Astrocyte (in vitro differentiated cells and primary cell): ENCODE results near the gene RNF180.

Source experiments
- CTCF ChIP-seq: IDR thresholded peaks from 2 replicates; pipeline ENCODE4 v1.5.1; 2011; ENCODE audit warnings: low read depth, mild to moderate bottlenecking, inconsistent platforms, low read length, moderate library complexity; ENCODE audit not compliant: insufficient read depth
- EZH2 ChIP-seq: IDR thresholded peaks from 2 replicates; pipeline ENCODE4 v1.6.1; 2012; ENCODE audit warnings: mild to moderate bottlenecking, low read length, inconsistent platforms; ENCODE audit not compliant: insufficient read depth

DNA sequence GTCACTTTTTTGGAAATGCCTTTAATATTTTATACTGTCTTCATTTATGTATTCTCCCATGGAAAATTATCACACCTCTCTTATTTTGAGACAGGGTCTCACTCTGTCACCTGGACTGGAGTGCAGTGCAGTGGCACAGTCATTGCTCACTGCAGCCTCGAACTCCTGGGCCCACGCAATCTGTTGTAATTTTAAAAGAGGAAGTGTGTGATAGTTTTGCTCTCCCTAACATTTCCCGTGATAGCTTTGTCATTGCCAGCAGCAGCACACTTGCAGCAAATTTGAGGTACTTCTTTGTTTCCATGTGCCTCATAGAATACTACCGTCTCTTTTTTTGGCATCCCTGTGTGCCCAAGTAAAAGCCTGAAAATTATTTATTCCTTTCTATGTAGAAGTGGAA, 103.5 kb downstream of the RNF180 start:
- TF ChIP-seq CTCF (no peak), EZH2 (no peak)
